SHP77 treated with DMSO at 0.1 percent for 48 hours (cell line): ENCODE data around the gene FAM222B.
A peak's percentile ranks its signal among the peaks of the same experiment; 100 is the strongest.
"Not testable (repeated sequence)": the region's sequence is repeated elsewhere in the genome, so short reads cannot be mapped to it uniquely, and the experiment has no call there.

Source experiments
- DNase-seq: peaks from one replicate; lab custom pipeline; 2025; lab: John Stamatoyannopoulos, UW

Gene FAM222B

GRCh38 chr17:28726627-28727491 lies 115.7 kb downstream of the FAM222B start:
- peak; percentile 81 for DNase-seq

DNA sequence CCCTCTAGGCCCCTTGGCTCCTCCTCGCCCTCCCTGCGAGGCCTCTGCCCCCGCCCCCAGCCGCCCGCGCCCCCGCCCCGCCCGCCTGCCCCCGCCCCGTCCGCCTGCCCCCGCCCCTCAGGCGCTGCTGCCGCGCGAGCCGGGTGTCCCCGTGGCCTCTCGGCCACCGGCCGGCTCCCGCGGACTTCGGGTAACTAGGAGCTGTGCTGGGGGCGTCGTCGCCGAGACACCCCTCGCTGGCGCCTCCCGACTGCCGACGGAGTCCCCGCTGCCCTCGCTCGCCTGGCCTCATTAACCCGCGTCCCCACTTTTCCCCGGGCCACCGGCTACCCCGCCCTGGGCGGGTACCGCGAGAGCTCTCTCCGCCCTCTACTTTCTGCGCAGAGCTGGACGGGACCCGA lies 116.4 kb downstream of the FAM222B start, which contains the start of gene TLCD1:
TLCD1 (minus strand) TSS at position 8 of the 401 bp plus-strand sequence. CDS start 136 bp downstream, outside the sequence.
- peak; percentile 57 for DNase-seq

DNA sequence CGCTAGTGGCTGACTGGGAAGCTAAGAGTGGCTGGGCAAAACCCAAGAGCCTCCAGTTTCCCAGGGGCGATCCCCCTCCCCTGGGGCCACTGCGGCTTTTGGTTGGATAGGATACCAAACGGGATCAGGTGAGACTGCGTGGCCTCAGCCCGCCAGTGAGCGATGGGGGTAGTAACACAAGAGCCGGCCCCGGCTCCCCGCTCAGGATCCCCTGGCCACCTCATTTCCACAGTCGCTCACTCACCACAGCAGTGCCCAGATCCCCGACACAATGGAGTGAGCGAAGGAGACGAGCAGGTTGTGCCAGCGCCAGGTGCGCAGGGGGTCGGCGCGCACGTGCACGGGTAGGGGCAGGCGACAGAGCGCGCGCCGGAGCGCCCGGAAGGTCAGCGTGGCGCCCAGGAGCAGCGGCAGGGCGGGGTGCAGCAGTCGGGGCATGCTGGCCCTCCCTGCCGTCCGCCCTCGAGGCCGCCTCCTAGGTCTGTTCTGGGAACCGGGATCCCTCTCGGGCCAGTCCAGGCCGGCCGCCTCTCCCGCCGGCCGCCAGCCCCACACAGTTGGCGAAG lies 116.8 kb downstream of the FAM222B start:
- peak; percentile 93 for DNase-seq

- peak; percentile 47 for DNase-seq
These were observed 117.4 kb downstream of the FAM222B start for GRCh38 chr17:28725166-28725659.

DNA sequence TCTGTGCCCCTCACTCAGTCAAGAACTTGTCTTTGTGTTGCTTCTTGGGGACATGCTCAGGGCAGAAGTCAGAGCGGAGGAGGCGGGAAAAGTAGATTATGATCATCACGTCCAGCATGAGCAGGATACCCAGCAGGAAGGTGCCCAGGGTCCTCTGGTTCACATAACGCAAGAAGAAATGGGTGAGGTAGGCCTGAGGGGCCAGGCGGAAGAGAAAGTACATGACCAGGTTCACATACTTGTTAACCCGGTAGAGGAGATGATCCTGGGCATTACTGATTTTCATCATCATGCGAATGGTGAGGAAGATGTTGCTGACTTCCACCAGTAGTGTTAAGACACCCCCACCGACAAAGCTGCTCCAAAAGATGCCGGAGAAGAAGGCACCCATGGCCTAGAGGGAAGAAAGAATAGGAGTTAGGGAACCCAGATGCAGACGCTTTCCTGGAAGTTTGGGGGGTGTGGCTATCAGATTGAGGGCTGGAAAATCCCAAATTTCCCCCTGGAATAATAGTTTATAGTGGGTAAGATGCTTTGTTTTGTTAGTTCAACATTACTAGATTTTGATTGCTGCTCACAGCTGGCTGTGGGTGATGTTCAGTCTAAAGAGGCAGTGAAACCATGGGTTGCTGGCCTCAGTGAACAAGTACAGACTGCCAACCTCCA lies 118.0 kb downstream of the FAM222B start:
- DNase-seq, result no peak

DNA sequence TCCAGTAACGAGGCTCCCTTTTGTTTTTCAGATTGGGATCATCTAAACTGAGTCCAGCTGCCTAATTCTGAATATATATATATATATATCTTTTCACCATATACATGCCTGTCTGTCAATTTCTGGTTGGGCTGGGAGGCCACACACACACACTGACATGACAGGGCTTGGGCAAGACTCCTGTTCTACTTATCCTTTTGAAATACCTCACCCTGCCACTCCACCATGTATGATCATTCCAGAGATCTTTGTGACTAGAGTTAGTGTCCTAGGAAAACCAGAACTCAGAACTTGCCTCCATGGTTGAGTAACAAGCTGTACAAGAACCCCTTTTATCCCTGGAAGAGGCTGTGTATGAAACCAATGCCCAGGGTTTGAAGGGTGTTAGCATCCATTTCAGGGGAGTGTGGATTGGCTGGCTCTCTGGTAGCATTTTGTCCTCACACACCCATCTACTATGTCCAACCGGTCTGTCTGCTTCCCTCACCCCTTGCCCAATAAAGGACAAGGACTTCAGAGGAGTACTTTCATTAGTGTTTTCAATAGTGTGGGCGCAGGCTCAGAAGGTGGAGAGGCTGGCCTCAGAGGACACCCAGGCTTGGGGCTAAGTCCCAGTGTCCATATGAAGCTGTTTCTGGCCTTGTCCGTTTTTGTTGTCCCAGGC lies 118.6 kb downstream of the FAM222B start:
- not testable (repeated sequence) for DNase-seq

GRCh38 chr17:28723159-28723835 lies 119.3 kb downstream of the FAM222B start:
- DNase-seq, result no peak

DNA sequence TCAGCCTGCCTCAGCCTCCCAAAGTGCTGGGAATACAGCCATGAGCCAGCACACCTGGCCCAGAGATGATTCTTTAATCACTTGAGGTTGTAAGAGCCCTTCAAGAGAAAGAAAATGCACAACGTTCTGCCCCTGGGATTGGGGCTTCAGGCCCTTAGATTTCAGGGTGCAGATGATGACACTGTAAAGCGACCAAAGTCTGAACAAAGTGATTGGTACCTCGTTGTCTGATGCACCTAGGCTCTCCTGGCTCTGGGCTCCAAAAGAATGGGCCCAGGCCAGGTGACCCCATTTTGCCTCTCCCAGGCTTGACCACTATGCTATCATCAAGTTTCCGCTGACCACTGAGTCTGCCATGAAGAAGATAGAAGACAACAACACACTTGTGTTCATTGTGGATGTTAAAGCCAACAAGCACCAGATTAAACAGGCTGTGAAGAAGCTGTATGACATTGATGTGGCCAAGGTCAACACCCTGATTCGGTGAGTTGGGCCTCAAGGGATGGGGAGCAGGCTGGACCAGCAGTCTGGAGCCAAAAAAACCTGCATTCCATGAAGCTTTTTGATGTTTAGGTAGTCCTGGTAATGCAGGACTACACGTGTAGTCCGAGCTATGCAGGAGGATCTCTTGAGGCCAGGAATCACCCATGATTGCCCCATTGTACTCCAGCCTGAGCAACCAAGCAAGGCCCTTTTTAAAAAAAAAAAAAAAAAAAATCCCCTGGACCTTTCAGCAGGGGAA lies 120.0 kb downstream of the FAM222B start:
- DNase-seq, result no peak

DNA sequence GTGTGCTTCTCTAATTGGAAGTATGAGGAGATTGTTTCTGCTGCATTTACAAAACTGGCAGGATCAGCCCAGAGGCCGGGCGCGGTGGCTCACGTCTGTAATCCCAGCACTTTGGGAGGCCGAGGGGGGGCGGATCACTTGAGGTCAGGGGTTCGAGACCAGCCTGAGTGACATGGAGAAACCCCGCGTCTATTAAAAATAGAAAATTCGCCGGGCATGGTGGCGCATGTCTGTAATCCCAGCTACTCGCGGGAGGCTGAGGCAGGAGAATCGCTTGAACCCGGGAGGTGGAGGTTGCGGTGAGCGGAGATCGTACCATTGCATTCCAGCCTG lies 121.6 kb downstream of the FAM222B start:
- not testable (repeated sequence) for DNase-seq

DNA sequence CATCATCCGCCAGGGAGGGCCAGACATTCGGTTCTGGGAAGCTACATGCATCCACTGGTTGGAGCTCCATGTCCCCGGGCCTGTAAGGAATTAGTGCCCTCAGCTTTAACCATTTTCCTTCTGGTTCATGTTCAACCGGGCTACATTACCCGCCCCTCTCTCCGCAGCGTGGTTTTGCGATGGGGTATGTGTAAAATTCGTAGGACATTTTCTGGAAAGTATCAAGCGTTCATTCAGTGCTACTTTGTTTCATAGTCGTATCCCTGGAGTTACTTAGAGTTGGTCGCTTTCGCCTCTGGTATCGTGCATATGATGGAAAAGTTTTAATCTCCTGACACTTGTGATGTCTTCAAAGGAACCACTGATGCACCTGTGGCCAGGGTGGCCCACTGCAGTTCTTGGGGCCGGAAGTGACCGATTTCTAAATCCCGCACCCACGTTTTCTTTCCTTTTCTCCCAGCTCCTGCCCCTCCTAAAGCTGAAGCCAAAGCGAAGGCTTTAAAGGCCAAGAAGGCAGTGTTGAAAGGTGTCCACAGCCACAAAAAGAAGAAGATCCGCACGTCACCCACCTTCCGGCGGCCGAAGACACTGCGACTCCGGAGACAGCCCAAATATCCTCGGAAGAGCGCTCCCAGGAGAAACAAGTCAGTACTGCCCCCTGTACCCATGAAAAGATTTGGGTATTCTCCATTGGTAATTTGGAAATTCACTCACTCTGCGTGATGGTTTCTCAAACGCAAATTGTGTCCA lies 122.2 kb downstream of the FAM222B start:
- no peak for DNase-seq

GRCh38 chr17:28719021-28719433 lies 123.6 kb downstream of the FAM222B start:
- no peak for DNase-seq

GRCh38 chr17:28718333-28719020 lies 124.1 kb downstream of the FAM222B start:
- DNase-seq, result no peak

GRCh38 chr17:28717578-28718332 lies 124.8 kb downstream of the FAM222B start, which contains the start of gene RAB34:
TSS of gene RAB34 (minus strand) at chr17:28717868. CDS start at chr17:28717266, 602 bp downstream.
- no peak for DNase-seq

GRCh38 chr17:28716740-28717577 lies 125.6 kb downstream of the FAM222B start:
- DNase-seq, result no peak

- DNase-seq, result no peak
These were observed 127.4 kb downstream of the FAM222B start for GRCh38 chr17:28715217-28715616.

GRCh38 chr17:28714281-28714680 lies 128.3 kb downstream of the FAM222B start:
- no peak for DNase-seq

GRCh38 chr17:28712705-28713415 lies 129.7 kb downstream of the FAM222B start:
- DNase-seq, result no peak
